ENCODE results near the gene CDKAL1.
"Not testable (repeated sequence)": the region's sequence is repeated elsewhere in the genome, so short reads cannot be mapped to it uniquely, and the experiment has no call there.

Gene CDKAL1

DNA sequence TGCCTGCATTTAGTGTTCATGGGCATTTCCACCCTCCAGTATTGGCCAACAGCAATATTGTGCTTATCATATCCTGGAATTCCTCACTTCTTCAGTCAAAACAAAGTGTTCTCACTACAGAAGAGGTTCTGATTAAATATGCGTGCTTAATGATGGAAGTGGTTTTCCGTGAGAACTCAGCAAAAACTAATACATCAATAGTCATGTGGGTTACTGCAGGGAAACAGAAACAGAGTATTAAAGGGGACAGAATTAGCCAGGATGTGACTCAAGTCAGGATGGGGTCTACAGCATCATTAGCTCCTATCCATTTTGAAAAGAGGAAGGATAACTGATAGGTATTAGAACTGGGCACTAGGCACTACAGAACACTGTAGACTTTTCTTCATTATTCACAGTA is 384.6 kb downstream of the CDKAL1 start:
- ChIA-PET POLR2A (no interaction called here), CTCF (no interaction called here)
- DNase-seq (ENCODE audit: extremely low spot score) = no peak
- TF ChIP-seq FOXM1 (IDR thresholded peaks at IDR 0.05; ENCODE audit: borderline replicate concordance) = no peak
- TF ChIP-seq ELF4 (IDR thresholded peaks at IDR 0.05) = no peak
- TF ChIP-seq SUZ12 (IDR thresholded peaks at IDR 0.05) = no peak
- no peak for TF ChIP-seq NFRKB (IDR thresholded peaks at IDR 0.05)
- no peak for TF ChIP-seq TARDBP (IDR thresholded peaks at IDR 0.05)
- TF ChIP-seq FOXK2 (IDR thresholded peaks at IDR 0.05) = no peak
- no peak for TF ChIP-seq L3MBTL2 (conservative IDR thresholded peaks at IDR 0.05)
- TF ChIP-seq, protein P1, sequence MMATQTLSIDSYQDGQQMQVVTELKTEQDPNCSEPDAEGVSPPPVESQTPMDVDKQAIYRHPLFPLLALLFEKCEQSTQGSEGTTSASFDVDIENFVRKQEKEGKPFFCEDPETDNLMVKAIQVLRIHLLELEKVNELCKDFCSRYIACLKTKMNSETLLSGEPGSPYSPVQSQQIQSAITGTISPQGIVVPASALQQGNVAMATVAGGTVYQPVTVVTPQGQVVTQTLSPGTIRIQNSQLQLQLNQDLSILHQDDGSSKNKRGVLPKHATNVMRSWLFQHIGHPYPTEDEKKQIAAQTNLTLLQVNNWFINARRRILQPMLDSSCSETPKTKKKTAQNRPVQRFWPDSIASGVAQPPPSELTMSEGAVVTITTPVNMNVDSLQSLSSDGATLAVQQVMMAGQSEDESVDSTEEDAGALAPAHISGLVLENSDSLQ (IDR thresholded peaks at IDR 0.05) = no peak
- no peak for TF ChIP-seq BHLHE40 (IDR thresholded peaks at IDR 0.05; ENCODE audit: borderline replicate concordance)
- TF ChIP-seq SP1 (IDR thresholded peaks at IDR 0.05) = no peak
- TF ChIP-seq FOXA1 (IDR thresholded peaks at IDR 0.05) = no peak
- no peak for TF ChIP-seq ARNT (IDR thresholded peaks at IDR 0.05)

DNA sequence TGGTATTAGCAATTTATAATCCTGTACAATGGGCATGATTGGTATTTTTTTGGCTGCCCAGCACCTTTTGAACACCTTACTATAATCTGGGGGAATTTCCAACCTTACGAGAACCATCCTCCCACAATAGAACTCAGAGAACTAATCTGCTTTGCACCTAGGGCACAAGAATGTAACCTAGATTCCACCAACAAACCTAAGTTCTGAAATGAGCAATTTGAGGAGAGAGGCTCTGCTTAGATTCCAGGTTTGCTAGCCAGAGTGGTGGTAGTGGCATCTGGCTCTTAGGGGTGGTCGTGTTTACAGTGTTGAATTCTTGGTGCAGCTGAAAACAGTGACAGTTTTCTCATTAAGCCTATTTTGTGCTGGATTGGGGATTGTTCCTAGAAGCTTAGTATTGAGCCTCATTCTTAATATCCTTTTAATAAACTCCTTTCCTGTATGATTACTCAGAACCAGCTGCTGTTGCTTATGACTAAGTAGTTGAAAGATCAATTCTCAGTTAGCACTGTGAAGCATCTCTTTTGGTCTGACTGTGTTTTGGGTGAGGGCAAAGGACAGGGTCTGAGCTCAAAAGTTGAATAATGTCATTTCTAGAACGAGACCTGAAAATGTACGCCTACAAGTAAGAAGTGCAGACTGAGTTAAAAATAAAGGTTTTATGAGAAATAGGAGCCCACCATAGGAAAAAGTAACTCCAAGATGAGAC is 385.6 kb downstream of the CDKAL1 start:
- no peak for DNase-seq (ENCODE audit: extremely low spot score)
- CTCF ChIA-PET = no interaction called here
- POLR2A ChIA-PET = interaction anchor here (0.7 kb wide), 1 partner anchor 120 kb away, joined by 3 read pairs; no protein-coding TSS in a partner anchor
- TF ChIP-seq TARDBP (IDR thresholded peaks at IDR 0.05) (no peak), HDGF (IDR thresholded peaks at IDR 0.05; ENCODE audit: borderline replicate concordance) (no peak)

DNA sequence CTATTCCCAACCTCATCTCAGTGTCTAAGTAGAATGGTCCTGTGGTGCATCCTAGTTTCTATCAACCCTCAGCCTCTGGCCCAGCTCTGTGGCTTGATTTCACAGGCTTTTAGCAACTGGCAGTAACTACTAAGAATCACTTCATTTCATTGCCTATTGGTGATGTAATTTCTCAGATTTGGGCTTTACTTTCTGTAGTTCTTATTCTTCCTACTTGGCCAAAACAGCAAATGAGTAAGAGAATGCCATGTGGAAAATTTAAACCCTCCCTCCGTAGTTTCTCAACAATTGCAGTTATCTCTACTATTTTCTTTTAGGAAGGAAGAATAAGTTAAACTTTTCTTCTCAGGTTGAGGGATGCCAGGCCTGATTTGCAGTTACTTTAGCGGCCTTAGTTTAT is 387.3 kb downstream of the CDKAL1 start:
- ChIA-PET POLR2A (no interaction called here), CTCF (no interaction called here)
- no peak for DNase-seq (ENCODE audit: extremely low spot score)
- TF ChIP-seq, protein P1 (IDR thresholded peaks at IDR 0.05) = no peak
- TF ChIP-seq TARDBP (IDR thresholded peaks at IDR 0.05) (no peak), ARNT (IDR thresholded peaks at IDR 0.05) (no peak), BHLHE40 (IDR thresholded peaks at IDR 0.05; ENCODE audit: borderline replicate concordance) (no peak), NFRKB (IDR thresholded peaks at IDR 0.05) (no peak)

DNA sequence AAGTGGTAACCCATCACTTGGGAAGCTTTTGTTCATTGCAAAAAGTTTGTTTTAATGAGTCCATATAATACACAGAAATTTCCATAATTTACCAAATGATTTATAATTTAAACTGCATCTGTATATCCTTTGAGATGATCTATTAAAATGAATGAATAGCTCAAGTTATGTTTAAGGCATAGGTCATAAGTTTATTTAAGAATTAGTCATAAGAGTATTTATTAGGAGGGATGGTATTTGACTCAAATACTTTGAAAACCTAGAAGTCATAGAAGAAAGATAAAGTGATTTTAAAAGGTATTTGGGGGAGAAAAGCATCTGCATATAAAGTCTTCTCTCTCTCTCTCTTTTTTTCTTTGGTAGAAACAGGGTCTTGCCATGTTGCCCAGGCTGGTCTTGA is 388.5 kb downstream of the CDKAL1 start:
- ChIA-PET POLR2A (no interaction called here), CTCF (no interaction called here)
- DNase-seq (ENCODE audit: extremely low spot score) = no peak
- TF ChIP-seq LEF1 (IDR thresholded peaks at IDR 0.05; ENCODE audit: borderline replicate concordance) (no peak), CTBP1 (IDR thresholded peaks at IDR 0.05; ENCODE audit: borderline replicate concordance) (no peak), BHLHE40 (IDR thresholded peaks at IDR 0.05; ENCODE audit: borderline replicate concordance) (no peak), NFRKB (IDR thresholded peaks at IDR 0.05) (no peak), ELF4 (IDR thresholded peaks at IDR 0.05) (no peak), ARNT (IDR thresholded peaks at IDR 0.05) (no peak), TARDBP (IDR thresholded peaks at IDR 0.05) (no peak), FOXK2 (IDR thresholded peaks at IDR 0.05) (no peak), FOXA1 (IDR thresholded peaks at IDR 0.05) (no peak), SUZ12 (IDR thresholded peaks at IDR 0.05) (no peak), FOXM1 (IDR thresholded peaks at IDR 0.05; ENCODE audit: borderline replicate concordance) (no peak), L3MBTL2 (conservative IDR thresholded peaks at IDR 0.05) (no peak), SP1 (IDR thresholded peaks at IDR 0.05) (no peak), ZNF384 (IDR thresholded peaks at IDR 0.05) (no peak), HDGF (IDR thresholded peaks at IDR 0.05; ENCODE audit: borderline replicate concordance) (no peak)
- TF ChIP-seq, protein P1 (IDR thresholded peaks at IDR 0.05) = no peak

DNA sequence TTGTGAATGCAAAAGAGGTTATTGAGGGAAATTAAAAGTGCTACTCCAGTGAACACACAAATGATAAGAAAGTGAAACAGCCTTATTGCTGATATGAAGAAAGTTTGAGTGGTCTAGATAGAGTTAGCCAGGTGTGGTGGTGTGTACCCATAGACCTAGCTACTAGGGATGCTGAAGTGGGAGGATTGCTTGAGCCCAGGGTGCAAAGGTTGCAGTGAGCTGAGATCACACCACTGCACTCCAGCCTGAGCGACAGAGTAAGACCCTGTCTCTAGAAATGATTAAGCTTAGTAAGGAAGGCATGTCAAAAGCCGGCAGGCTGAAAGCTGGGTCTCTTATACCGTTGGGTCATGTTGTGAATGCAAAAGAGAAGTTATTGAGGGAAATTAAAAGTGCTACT is 389.8 kb downstream of the CDKAL1 start:
- POLR2A ChIA-PET = interaction anchor here (0.6 kb wide), 1 partner anchor 521 kb away, joined by 3 read pairs; no protein-coding TSS in a partner anchor
- CTCF ChIA-PET = interaction anchor here (0.7 kb wide), 1 partner anchor 605 kb away, joined by 3 read pairs; no protein-coding TSS in a partner anchor
- not testable (repeated sequence) for DNase-seq (ENCODE audit: extremely low spot score)

DNA sequence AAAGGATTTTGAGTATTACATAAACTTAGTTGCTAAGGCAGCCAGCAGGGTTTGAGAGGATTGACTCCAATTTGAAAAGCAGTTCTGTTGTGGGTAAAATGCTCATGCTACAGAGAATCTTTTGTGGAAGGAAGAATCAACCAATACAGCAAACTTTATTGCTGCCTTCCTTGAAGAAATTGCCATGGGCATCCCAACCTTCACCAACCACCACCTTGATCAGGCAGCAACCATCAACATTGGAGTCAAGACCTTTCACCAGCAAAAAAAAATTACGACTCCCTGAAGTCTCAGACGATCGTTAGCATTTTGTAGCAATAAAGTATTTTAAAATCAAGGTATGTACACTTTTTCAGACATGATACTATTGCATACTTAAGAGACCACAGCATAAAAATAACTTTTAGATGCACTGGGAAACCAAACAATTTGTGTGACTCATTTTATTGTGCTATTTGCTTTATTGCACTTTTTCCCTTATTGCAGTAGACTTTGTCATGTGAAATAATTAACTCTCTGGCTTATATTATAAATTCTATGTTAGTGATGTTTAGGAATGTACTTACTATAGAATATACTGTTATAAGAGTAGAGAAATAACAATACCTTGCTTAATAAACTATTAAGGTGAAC is 390.8 kb downstream of the CDKAL1 start:
- ChIA-PET POLR2A (no interaction called here), CTCF (no interaction called here)
- TF ChIP-seq BHLHE40 (IDR thresholded peaks at IDR 0.05; ENCODE audit: borderline replicate concordance) = no peak
- no peak for TF ChIP-seq ZNF384 (IDR thresholded peaks at IDR 0.05)
- TF ChIP-seq CTBP1 (IDR thresholded peaks at IDR 0.05; ENCODE audit: borderline replicate concordance) = no peak
- no peak for TF ChIP-seq FOXM1 (IDR thresholded peaks at IDR 0.05; ENCODE audit: borderline replicate concordance)
- TF ChIP-seq HDGF (IDR thresholded peaks at IDR 0.05; ENCODE audit: borderline replicate concordance) = no peak
- TF ChIP-seq FOXK2 (IDR thresholded peaks at IDR 0.05) = no peak
- no peak for TF ChIP-seq TARDBP (IDR thresholded peaks at IDR 0.05)
- TF ChIP-seq, protein P1 (IDR thresholded peaks at IDR 0.05) = no peak
- no peak for TF ChIP-seq ARNT (IDR thresholded peaks at IDR 0.05)
- no peak for TF ChIP-seq LEF1 (IDR thresholded peaks at IDR 0.05; ENCODE audit: borderline replicate concordance)
- no peak for TF ChIP-seq L3MBTL2 (conservative IDR thresholded peaks at IDR 0.05)
- no peak for TF ChIP-seq NFRKB (IDR thresholded peaks at IDR 0.05)
- no peak for TF ChIP-seq FOXA1 (IDR thresholded peaks at IDR 0.05)
- TF ChIP-seq SP1 (IDR thresholded peaks at IDR 0.05) = no peak
- TF ChIP-seq ELF4 (IDR thresholded peaks at IDR 0.05) = no peak
- TF ChIP-seq SUZ12 (IDR thresholded peaks at IDR 0.05) = no peak
- DNase-seq (ENCODE audit: extremely low spot score) = no peak
